ENCODE data around the gene BFSP1. TPM values are rescaled to one million over a fixed set of nuclear protein-coding genes. Genes with fewer than 3 reads are reported as not detected.

Gene BFSP1
- polyA plus RNA-seq, 3 donors, result 3.9 to 4.5 (median 3.9) TPM

DNA sequence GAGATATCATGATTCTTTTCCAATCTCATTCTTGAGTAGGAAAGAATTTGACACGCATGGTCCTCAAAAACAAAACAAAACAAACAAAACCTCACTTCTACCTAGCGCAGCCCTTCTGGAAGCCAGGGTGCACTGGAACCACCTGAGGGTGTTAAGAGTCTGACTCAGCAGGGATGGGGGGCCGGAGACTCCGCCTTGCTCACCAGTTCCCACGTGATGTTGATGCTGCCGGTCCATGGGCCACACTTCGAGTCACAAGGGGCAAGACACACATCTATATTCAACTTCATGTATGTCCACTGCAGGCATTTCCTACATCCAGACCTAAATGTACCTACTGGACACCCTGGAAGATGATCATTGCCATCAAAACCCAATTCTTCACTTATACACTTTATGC lies 30.4 kb downstream of the BFSP1 start:
- DNase-seq (ENCODE audit: low read depth in 3 of 3, low spot score in 2 of 3), result no peak

DNA sequence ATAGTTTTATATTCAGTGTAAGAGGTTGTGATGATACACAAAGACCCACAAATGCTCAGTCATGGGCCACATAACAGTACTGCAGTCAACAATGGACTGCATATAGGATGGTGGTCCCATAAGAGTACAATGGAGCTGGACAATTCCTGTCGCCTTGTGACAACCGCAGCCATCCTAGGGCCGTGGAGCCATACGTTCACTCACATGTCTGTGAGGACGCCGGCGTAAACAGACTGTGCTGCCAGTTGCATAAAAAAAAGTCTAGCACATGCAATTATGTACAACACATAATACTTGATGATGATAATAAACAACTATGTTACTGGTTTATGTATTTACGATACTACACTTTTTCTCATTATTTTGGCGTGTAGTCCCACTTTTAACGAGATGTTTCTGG lies 30.9 kb downstream of the BFSP1 start:
- no peak for DNase-seq (ENCODE audit: low read depth in 3 of 3, low spot score in 2 of 3)

DNA sequence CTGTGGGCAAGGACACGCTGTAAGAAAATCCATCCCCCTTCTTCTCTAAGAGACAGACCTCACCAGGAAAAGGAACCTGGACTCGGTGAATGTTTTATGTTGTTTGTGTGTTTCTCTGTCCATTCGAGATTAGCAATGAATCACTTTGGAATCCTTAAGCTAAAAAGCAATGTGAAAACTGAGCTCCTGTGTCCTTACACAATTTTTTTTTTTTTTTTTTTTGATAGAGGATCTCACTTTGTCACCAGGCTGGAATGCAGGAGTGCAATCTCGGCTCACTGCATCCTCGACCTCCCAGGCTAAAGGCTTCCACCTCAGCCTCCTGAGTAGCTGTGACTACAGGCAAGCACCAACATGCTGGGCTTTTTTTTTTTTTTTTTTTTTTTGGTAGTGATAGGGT lies 32.1 kb downstream of the BFSP1 start:
- no peak for DNase-seq (ENCODE audit: low read depth in 3 of 3, low spot score in 2 of 3)

DNA sequence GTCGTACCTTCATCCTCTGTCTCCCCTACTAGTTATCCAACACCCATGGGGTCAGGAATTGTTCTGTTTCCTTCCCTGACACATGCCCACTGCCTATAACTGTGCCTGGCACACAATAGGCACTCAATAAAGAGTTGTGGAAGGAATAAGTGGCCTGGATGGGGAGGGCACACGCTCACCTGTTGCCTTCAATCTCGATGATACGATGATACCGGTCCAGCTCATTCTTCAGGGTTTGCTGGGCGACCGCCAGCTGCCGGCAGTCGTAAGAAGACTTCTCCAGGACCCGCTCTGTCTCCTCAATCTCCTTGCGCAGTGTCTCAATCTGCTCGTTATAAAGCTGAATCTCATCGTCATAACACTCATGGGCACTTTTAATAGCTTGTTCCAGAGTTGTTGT lies 32.5 kb downstream of the BFSP1 start:
- no peak for DNase-seq (ENCODE audit: low read depth in 3 of 3, low spot score in 2 of 3)

DNA sequence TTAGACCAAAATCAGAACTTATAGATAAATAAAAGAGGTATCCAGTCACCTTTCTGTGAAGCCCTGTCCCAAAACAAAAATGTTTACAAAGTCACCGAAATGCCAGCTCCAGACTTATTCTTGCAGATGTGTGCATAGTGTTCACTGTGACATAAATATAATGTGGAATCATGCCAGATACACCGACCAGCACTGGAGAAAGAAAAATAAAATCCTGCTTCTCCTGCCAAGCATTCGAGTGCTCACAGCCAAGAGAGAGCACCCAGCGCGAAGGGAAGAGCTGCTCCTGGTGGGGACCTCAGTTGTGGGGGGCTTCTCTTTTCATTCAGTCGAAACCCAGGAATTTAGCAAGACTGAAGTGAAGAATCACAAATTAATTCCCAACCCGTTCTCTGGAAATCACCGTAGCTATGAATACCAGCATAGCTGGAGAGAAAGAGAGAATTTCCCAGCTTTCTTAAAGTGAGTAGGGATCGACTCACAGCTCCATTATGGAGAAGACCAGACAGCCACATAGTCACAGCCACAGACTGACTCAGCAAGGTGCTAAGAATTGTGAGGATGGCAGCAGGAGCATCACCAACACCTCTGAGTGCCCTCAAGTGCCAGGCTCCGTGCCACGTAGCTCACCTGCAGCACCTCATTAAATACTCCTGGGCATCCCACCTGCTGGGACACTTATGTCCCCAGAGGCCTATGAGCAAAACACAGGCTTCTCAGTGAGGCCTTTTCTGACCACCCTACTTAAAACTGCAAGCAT lies 33.2 kb downstream of the BFSP1 start:
- no peak for DNase-seq (ENCODE audit: low read depth in 3 of 3, low spot score in 2 of 3)

DNA sequence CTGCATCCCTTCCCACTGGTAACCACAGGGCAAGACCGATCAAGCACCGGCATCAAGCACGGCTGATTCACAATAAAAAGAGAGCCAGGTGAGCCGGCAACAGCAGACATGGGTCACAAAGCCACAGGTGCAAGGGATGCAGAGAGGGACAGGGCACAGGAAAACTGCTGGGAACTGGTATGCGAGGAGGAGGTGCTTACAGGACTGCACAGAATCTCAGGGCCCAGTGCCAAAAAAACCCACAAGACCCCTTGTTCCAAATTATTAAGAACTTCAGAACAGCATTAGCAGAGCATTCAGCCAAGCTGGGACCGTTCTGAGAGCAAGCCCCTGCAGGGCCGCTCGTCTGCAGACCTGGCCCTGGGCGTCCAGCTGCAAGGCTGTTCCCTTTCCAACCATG lies 35.4 kb downstream of the BFSP1 start:
- DNase-seq (ENCODE audit: low read depth in 3 of 3, low spot score in 2 of 3), result no peak

DNA sequence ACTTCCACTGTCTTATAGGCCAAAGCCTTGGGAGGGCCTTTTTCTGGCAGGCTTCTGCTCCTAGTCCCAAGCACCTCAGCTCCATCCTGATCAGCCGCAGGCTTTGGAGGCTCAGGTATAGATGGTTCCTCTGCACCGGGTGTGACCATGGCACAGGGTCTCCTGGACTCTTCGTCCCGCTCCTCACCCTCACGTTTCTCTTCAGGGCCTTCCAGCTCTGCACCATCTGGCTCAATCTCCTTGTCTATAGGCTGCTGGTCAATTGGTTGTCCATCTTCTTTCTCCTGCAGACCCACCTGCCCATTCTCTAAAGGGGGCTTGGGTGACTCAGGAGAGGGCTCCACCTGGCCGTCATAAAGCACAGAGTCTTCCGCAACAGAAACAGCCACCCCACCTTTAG lies 37.0 kb downstream of the BFSP1 start:
- DNase-seq (ENCODE audit: low read depth in 3 of 3, low spot score in 2 of 3), result no peak

DNA sequence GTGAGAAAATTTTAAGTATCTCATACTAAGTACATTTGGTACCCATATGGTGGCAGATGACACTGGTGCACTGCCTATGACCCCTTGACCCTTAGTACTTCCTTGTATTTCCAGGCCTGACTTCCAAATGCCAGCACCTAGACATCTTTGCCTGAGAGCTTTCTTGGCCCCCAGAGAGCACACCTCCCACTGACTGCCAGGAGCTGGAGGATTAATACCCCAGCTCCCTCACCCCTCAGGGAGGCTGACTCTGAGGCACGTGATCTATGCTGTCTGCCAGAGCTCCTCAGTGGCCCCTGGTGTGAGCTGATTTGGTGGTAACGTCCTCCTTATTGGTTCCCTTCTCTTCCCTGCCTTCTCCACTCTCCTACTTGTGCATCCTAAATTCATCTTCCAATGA lies 38.0 kb downstream of the BFSP1 start:
- DNase-seq (ENCODE audit: low read depth in 3 of 3, low spot score in 2 of 3), result no peak

DNA sequence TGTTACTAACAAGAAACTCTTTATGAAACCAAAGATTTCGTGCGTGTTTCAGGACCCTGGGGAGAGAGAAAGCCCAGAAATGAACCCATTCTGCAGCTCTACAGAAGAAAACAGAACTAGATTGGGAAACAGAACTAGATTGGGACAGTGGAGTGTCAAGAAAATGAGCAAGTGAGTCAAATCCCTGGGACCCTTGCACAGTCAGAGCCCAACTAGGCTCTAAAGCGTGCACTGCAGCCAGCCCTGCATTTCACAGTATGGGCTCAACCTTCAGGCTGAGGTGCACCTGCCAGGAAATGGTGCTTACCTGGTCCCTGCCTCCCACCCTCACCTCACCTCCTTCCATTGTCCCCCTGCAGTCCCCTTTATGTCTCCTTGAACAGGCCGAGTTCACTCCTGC lies 39.7 kb downstream of the BFSP1 start:
- DNase-seq (ENCODE audit: low read depth in 3 of 3, low spot score in 2 of 3), result no peak

DNA sequence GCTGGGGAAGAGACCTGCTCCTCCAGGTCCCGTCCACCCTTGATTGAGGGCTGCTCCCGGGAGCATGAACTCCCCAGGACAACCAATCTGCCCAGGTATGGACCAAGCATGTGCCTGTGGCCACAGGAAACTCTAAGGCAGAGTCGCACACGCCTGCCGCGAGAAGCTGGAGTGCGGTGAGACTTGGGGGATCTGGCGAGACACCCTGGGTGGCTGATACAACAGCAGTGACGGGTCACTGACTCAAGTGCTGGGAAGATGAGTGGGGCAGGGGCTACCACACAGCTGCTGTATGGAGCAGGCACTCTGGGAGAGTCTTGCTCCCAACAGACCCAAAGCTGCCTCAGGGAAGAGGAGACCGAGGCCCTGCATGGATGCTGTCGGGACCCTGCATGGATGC lies 40.1 kb downstream of the BFSP1 start:
- no peak for DNase-seq (ENCODE audit: low read depth in 3 of 3, low spot score in 2 of 3)

DNA sequence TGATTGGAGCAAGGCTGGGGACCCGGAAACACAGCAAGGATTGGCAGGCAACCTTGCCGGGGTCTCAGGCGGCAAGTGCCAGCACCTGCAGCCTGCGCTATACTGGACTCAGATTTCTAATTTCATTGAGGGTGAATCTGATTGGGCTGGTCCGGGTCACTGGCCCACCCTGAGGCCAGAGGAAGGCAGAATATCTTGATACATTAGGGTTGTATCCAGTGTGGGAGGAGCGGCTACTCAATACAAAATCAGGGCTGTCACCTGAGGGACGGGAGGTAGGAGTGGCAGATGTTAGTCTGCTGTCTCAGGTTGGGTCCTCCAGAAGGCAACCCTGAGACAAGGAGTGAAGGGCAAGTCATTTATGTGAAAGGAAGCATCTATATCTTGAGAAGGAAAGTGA lies 40.7 kb downstream of the BFSP1 start:
- DNase-seq (ENCODE audit: low read depth in 3 of 3, low spot score in 2 of 3), result no peak

DNA sequence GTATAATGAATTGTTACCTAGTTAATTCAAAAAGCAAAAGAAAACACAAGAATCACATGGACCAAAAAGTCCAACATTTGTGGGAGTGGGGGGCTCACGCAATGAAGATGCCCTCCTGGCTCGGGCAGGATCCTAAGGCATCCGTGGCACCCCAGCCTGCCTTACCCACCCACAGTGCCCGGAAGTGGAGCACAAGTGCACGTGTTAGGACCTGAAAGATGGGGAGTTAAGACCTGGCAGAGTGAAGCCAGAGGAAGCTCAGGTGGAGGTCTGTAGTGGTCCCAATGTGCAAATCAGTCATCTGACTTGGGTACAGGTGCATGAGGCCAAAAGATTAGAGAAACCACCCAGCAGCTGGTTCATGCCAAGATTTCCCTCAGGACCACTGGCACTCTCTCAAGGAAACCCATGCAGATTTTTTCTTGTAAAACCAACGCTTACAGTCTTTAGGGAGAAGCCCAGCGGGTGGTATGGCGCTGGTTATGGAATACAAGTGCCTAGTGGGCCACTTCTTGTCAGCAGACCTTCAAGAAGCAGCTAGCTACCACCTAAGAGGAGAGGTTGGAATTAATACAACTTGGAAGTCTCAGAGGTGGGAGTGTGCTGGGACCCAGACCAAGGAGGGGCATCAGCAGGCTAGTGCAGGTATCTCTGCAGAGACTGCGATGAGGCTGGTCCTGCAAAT lies 42.1 kb downstream of the BFSP1 start:
- DNase-seq (ENCODE audit: low read depth in 3 of 3, low spot score in 2 of 3), result no peak

DNA sequence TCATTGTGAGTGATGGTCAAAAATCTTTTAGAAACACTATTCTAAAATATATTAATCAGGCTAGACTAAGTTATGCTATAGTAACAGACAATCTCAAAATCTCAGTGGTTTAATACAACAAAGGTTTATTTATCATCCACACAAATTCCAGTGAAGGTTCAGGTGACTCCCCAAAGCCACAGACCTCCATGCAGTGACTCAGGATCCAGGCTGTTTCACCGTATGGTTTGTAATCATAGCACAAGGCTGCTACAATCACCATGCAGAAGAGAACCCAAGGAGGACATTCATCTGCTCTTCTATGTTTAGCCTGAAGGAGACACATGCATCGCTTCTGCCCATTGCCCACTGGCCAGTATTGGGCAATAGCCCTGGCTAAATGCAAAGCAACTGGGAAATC lies 46.2 kb downstream of the BFSP1 start:
- DNase-seq (ENCODE audit: low read depth in 3 of 3, low spot score in 2 of 3), result no peak

DNA sequence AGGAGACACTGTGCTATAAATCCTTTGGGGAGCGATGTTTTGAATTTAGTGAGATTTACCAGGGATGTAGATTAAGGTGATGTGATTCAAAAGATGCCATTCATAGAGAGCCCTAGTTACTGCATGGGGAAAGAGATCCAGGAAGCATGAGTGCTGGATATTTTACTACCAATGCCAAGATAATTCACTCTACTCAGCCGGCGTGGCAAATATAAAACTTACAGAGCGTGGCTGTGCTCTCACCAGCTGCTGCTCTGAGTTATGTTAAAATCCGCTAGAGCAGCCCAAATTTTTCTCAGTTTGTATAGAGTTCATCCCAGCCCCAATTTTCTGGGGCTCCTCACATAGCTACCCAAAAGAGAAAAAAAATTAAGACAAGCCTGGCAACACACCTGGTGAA lies 48.6 kb downstream of the BFSP1 start:
- DNase-seq (ENCODE audit: low read depth in 3 of 3, low spot score in 2 of 3), result no peak

DNA sequence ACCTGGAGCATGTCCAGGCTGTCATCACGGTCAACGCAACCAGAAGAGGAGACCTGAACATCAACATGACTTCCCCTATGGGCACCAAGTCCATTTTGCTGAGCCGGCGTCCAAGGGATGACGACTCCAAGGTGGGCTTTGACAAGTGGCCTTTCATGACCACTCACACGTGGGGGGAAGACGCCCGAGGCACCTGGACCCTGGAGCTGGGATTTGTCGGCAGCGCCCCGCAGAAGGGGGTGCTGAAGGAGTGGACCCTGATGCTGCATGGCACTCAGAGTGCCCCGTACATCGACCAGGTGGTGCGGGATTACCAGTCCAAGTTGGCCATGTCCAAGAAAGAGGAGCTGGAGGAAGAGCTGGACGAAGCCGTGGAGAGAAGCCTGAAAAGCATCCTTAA lies 49.5 kb downstream of the BFSP1 start:
- no peak for DNase-seq (ENCODE audit: low read depth in 3 of 3, low spot score in 2 of 3)

DNA sequence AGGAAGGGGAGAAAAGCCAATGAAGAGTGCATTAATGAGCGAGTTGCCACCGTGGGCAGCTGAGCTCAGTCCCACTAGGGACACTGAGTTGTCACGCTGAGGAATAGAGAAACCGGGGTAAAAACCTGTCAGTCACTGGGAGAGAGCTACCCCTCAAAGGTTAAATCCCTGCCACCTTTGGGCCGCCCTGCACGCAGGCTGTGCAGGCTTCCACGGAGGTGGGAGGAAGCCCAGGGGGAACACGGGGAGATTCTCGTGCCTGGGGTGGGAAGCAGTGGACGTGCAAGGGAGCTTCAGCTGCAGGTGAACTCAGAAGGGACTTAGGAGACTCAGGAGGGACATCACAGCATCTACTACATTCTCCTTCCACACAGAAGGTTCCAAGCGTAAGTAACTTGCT lies 50.5 kb downstream of the BFSP1 start:
- no peak for DNase-seq (ENCODE audit: low read depth in 3 of 3, low spot score in 2 of 3)

DNA sequence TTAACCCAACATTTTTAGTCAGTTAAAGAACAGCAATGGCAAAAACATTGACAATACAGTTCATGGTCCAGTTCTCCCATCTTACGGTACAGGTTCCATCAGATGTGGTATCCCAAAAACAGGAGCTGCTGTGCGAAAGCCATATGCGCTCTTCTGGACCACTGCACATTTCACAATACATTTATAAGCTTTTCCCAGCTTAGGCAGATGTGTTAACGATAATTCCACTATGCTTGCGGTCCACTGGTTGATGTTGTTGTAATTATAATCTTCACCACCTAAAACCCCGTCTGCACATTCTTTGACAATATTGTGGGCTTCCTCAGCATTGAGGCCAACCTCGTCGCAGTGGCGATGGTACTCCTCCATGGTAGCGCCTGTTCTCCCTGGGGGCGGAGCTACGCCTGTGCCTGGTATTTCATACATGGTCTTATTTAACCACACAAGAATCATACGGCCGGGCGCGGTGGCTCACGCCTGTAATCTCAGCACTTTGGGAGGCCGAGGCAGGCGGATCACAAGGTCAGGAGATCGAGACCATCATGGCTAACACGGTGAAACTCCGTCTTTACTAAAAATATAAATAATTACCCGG lies 52.0 kb downstream of the BFSP1 start:
- DNase-seq (ENCODE audit: low read depth in 3 of 3, low spot score in 2 of 3), result no peak

DNA sequence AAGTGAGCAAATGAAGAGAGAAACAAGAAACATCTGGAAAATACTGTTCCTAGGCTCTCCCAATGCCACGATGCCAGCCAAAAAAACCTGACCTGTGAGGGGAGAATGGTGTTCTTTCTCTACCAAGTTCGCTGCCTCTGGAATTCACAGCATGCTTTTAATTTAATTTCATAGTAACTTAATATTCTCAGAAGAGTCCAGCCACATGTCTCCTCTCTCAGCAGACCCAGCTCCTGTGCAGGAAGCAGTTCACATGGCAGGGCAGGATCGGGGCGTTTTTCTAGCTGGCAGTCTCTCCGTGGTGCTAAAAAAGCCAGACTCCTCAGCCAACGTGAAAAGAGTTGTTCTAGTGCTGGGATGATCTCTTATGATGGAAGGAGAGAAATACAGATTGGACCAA lies 57.5 kb downstream of the BFSP1 start:
- no peak for DNase-seq (ENCODE audit: low read depth in 3 of 3, low spot score in 2 of 3)

DNA sequence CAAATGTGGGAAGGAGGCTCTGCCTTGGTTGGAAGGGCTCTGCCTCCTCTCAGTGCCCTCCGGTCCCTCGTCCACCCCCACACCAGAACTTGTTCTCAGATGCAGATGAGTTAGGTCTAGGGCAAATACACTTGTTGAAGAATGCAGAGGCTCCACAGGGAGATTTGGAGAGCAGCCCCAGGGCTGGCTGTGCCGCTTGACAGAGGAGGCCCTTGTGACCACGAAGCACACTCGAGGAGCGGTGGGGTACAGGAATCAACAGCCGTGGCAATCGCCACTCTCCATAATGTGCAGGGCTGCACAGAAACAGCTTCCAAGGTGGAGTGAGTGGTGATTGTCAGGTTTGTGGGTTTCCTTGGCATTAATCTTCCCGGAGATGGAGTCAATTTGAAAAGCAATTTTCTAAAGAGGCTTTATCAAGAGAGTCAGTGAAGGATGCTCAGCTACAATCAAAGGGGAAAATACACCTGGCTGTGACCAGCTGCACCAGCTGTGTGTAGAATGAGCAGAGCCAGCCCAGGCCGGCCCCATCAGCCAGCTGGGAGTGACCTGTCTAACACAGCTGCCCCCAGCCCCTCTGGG lies 59.5 kb downstream of the BFSP1 start:
- DNase-seq (ENCODE audit: low read depth in 3 of 3, low spot score in 2 of 3), result no peak

DNA sequence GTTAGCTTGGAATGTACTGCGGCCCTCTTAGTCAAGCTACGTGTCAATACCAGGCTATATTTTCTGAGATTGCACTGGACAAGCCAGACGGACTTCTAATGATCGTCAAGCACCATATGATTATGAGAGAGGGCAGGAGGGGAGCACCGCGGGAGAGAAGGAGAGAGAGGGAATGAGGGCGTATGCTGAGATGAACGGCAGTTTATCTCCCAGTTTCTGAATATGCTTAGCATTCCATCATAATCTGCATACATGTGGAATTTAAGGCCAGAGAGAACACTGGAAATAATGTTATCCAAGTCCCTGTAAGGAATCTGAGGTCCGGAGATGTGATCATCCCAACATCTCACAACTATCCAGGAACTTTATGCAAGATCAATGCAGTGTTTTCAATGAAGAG lies 60.2 kb downstream of the BFSP1 start:
- DNase-seq (ENCODE audit: low read depth in 3 of 3, low spot score in 2 of 3), result no peak

DNA sequence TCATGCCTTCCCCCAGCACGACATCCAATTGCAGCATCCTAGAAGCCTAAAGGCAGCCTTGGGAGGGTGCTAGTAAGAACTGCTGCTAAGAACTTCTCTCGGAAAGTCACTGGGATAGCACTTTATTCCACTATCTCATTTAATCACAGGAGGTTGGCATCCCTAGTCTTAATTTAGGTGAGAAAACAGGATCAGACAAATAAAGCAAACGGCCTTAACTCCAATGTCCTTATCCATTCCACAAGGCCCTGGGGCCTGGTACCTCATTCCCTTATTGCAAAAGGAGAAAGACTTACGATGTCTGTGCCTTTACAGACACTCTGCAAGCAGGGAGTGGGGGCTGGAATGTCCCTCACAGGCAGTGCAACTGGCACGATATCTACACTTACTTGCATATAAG lies 60.7 kb downstream of the BFSP1 start:
- DNase-seq (ENCODE audit: low read depth in 3 of 3, low spot score in 2 of 3), result no peak

Data from right renal cortex interstitium (tissue), 3 donors.